H1 (cell line): ENCODE results near the gene CPLX1. TPM values are rescaled to one million over a fixed set of nuclear protein-coding genes. Genes with fewer than 3 reads are reported as not detected.

ENCODE experiments used
- CTCF ChIA-PET: fragments of 300-600 bp; sonication (Branson Sonifier 250); formaldehyde crosslinking; loops from one replicate; lab custom pipeline; 2021; ENCODE audit not compliant: partially characterized antibody; lab: Charles Lee
- POLR2A ChIA-PET: fragments of 300-600 bp; sonication (Branson Sonifier 250); formaldehyde crosslinking; loops from one replicate; lab custom pipeline; 2021; ENCODE audit warnings: inconsistent platforms; ENCODE audit not compliant: partially characterized antibody; lab: Charles Lee
- DNase-seq, 2 experiments: peaks; one replicate each; pipeline versions ENCODE4 v3.0.0 to v3.0.0-alpha.2; 2010 to 2022; ENCODE audit warnings: low spot score in 2 of 2, low read depth in 1 of 2, mixed read lengths in 1 of 2
- FAIRE-seq: peaks from 2 replicates; lab custom pipeline; 2011; peaks lifted over from hg19 to GRCh38; lab: Jason Lieb, UNC
- H2AFZ ChIP-seq: 2 replicates; pipeline ENCODE4 v1.8.1; 2012; ENCODE audit warnings: low read length, inconsistent platforms
- H2AK5ac ChIP-seq: 2 replicates; pipeline ENCODE4 v1.6.1; 2013; ENCODE audit warnings: low read depth, low read length
- H2BK120ac ChIP-seq: replicated peaks from 2 replicates; pipeline ENCODE3; 2013; ENCODE audit warnings: low read depth, low read length, inconsistent platforms
- H2BK12ac ChIP-seq: 2 replicates; pipeline ENCODE4 v1.6.1; 2013; ENCODE audit warnings: low read depth, low read length
- H2BK15ac ChIP-seq: 2 replicates; pipeline ENCODE4 v1.6.1; 2013; ENCODE audit warnings: low read length
- H2BK20ac ChIP-seq: 2 replicates; pipeline ENCODE4 v1.6.1; 2013; ENCODE audit warnings: low read length
- H2BK5ac ChIP-seq: 2 replicates; pipeline ENCODE4 v1.6.1; 2013; ENCODE audit warnings: low read depth, low read length
- H3K14ac ChIP-seq: 2 replicates; pipeline ENCODE4 v1.6.1; 2013; ENCODE audit warnings: inconsistent platforms; ENCODE audit not compliant: insufficient read length
- H3K18ac ChIP-seq: 2 replicates; pipeline ENCODE4 v1.6.1; 2013; ENCODE audit warnings: low read length; ENCODE audit errors: extremely low read depth
- H3K23ac ChIP-seq: 2 replicates; pipeline ENCODE4 v1.6.1; 2013; ENCODE audit warnings: inconsistent platforms; ENCODE audit not compliant: insufficient read length
- H3K23me2 ChIP-seq: 2 replicates; pipeline ENCODE4 v1.6.1; 2013; ENCODE audit warnings: low read depth, low read length
- H3K27ac ChIP-seq: 2 replicates; pipeline ENCODE4 v1.6.1; 2011; ENCODE audit warnings: low read depth, low read length, inconsistent platforms
- H3K27me3 ChIP-seq, 4 experiments: replicated peaks in 1 of 4; 1 replicate in 1 of 4; 2 replicates in 3 of 4; pipeline versions ENCODE4 v1.6.1 to v1.8.1; 2011 to 2013; ENCODE audit warnings: low read length in 3 of 4, mild to moderate bottlenecking in 3 of 4, inconsistent platforms in 2 of 4, mixed read lengths in 2 of 4, moderate library complexity in 1 of 4; ENCODE audit not compliant: control insufficient read depth in 3 of 4, insufficient read depth in 3 of 4; ENCODE audit errors: extremely low read depth in 1 of 4
- H3K36me3 ChIP-seq, 4 experiments: 2 replicates each; pipeline versions ENCODE4 v1.6.1 to v1.8.1; 2011 to 2013; ENCODE audit warnings: mild to moderate bottlenecking in 4 of 4, low read length in 3 of 4, moderate library complexity in 2 of 4, control low read depth in 1 of 4, inconsistent platforms in 1 of 4; ENCODE audit not compliant: insufficient read depth in 4 of 4, control insufficient read depth in 2 of 4
- H3K4ac ChIP-seq: replicated peaks from 2 replicates; pipeline ENCODE3; 2013; ENCODE audit warnings: low read length, low read depth, mixed read lengths, inconsistent platforms; ENCODE audit not compliant: insufficient read length
- H3K4me1 ChIP-seq, 4 experiments: replicated peaks in 1 of 4; 1 replicate in 1 of 4; 2 replicates in 3 of 4; pipeline versions ENCODE4 v1.6.1 to v1.8.1; 2011 to 2013; ENCODE audit warnings: low read length in 3 of 4, inconsistent platforms in 2 of 4, mixed read lengths in 1 of 4; ENCODE audit not compliant: insufficient read depth in 4 of 4, control insufficient read depth in 3 of 4
- H3K4me2 ChIP-seq, 2 experiments: 2 replicates each; pipeline versions ENCODE4 v1.6.1 to v1.8.1; 2011 to 2013; ENCODE audit warnings: low read depth in 2 of 2, low read length in 2 of 2, control low read depth in 1 of 2, inconsistent platforms in 1 of 2, mild to moderate bottlenecking in 1 of 2; ENCODE audit not compliant: insufficient read depth in 1 of 2
- H3K4me3 ChIP-seq, 4 experiments: fragments of 200-600, 300-600 bp in 1 of 4; sonication (generic), shearing (Covaris generic), sonication (Bioruptor Twin) in 1 of 4; 2 replicates each; pipeline versions ENCODE4 v1.5.1 to v1.8.1; 2011 to 2016; ENCODE audit warnings: low read length in 4 of 4, low read depth in 3 of 4, control low read depth in 2 of 4, inconsistent platforms in 2 of 4, mild to moderate bottlenecking in 2 of 4, mixed read lengths in 1 of 4, moderate library complexity in 1 of 4; ENCODE audit not compliant: insufficient read depth in 2 of 4; ENCODE audit errors: extremely low read depth in 1 of 4
- H3K56ac ChIP-seq: replicated peaks from 2 replicates; pipeline ENCODE3; 2013; ENCODE audit warnings: low read depth, mild to moderate bottlenecking, mixed read lengths, low read length, inconsistent platforms; ENCODE audit not compliant: insufficient read length
- H3K79me1 ChIP-seq: 2 replicates; pipeline ENCODE4 v1.6.1; 2013; ENCODE audit warnings: low read depth, low read length, control low read depth
- H3K79me2 ChIP-seq, 2 experiments: 2 replicates each; pipeline versions ENCODE4 v1.6.1 to v1.8.1; 2012 to 2013; ENCODE audit warnings: low read length in 2 of 2, mild to moderate bottlenecking in 2 of 2, inconsistent platforms in 1 of 2; ENCODE audit not compliant: insufficient read depth in 2 of 2, control insufficient read depth in 1 of 2
- H3K9ac ChIP-seq, 4 experiments: replicated peaks in 1 of 4; 1 replicate in 1 of 4; 2 replicates in 3 of 4; pipeline versions ENCODE4 v1.6.1 to v1.8.1; 2011 to 2013; ENCODE audit warnings: low read depth in 3 of 4, low read length in 3 of 4, control low read depth in 2 of 4, mild to moderate bottlenecking in 2 of 4, moderate library complexity in 2 of 4, inconsistent platforms in 1 of 4; ENCODE audit errors: extremely low read depth in 1 of 4
- H3K9me3 ChIP-seq, 2 experiments: 2 replicates each; pipeline versions ENCODE4 v1.6.1 to v1.8.1; 2012 to 2013; ENCODE audit warnings: mild to moderate bottlenecking in 2 of 2, moderate library complexity in 2 of 2, control low read depth in 1 of 2, inconsistent platforms in 1 of 2, low read depth in 1 of 2, low read length in 1 of 2, mixed read lengths in 1 of 2; ENCODE audit not compliant: insufficient read depth in 2 of 2
- H4K20me1 ChIP-seq, 2 experiments: replicated peaks in 1 of 2; 2 replicates each; pipeline versions ENCODE3 to v1.8.1; 2011 to 2013; ENCODE audit warnings: inconsistent platforms in 2 of 2, low read length in 2 of 2, mild to moderate bottlenecking in 1 of 2; ENCODE audit not compliant: insufficient read depth in 2 of 2, control insufficient read depth in 1 of 2
- H4K5ac ChIP-seq: 2 replicates; pipeline ENCODE4 v1.6.1; 2013; ENCODE audit warnings: low read length, low read depth, mixed read lengths, inconsistent platforms; ENCODE audit not compliant: insufficient read length
- H4K8ac ChIP-seq: 2 replicates; pipeline ENCODE4 v1.8.0; 2013; ENCODE audit warnings: mild to moderate bottlenecking, moderate library complexity, low read length, inconsistent platforms; ENCODE audit not compliant: insufficient read depth; ENCODE audit errors: extremely low read depth
- H4K91ac ChIP-seq: replicated peaks from 2 replicates; pipeline ENCODE3; 2013; ENCODE audit warnings: low read length, mixed read lengths, inconsistent platforms; ENCODE audit not compliant: insufficient read length
- BACH1 ChIP-seq: IDR thresholded peaks from 2 replicates; pipeline ENCODE4 v1.6.1; 2012; ENCODE audit warnings: low read length, improper control_type of control experiment
- CTCF ChIP-seq, 3 experiments: IDR thresholded peaks; 1 replicate in 2 of 3; 2 replicates in 1 of 3; pipeline versions ENCODE4 v1.5.1 to v1.6.1; 2011; ENCODE audit warnings: low read length in 3 of 3, mild to moderate bottlenecking in 3 of 3, inconsistent platforms in 2 of 3, low read depth in 1 of 3, moderate library complexity in 1 of 3; ENCODE audit not compliant: insufficient read depth in 1 of 3; ENCODE audit errors: control extremely low read depth in 1 of 3
- EGR1 ChIP-seq: IDR thresholded peaks from 2 replicates; pipeline ENCODE4 v1.6.1; 2011; ENCODE audit warnings: low read depth, low read length, borderline replicate concordance
- EP300 ChIP-seq, 2 experiments: IDR thresholded peaks; 1 replicate in 1 of 2; 2 replicates in 1 of 2; pipeline ENCODE4 v1.6.1; 2011 to 2012; ENCODE audit warnings: low read depth in 2 of 2, low read length in 2 of 2, mild to moderate bottlenecking in 2 of 2, borderline replicate concordance in 1 of 2, inconsistent platforms in 1 of 2, moderate library complexity in 1 of 2
- FOSL1 ChIP-seq: IDR thresholded peaks from 2 replicates; pipeline ENCODE4 v1.6.1; 2011; ENCODE audit warnings: mild to moderate bottlenecking, low read depth, low read length, moderate library complexity; ENCODE audit not compliant: insufficient read depth
- NANOG ChIP-seq: IDR thresholded peaks from 2 replicates; pipeline ENCODE4 v1.6.1; 2011; ENCODE audit warnings: low read length, low read depth, mild to moderate bottlenecking, inconsistent platforms; ENCODE audit not compliant: insufficient read depth, poor library complexity, severe bottlenecking
- POLR2A ChIP-seq, 2 experiments: IDR thresholded peaks; 1 replicate in 1 of 2; 2 replicates in 1 of 2; pipeline ENCODE4 v1.6.1; 2011; ENCODE audit warnings: low read depth in 2 of 2, low read length in 2 of 2, mild to moderate bottlenecking in 2 of 2; ENCODE audit errors: control extremely low read depth in 1 of 2
- RFX5 ChIP-seq: IDR thresholded peaks from 2 replicates; pipeline ENCODE4 v1.6.1; 2011; ENCODE audit warnings: low read depth, low read length, improper control_type of control experiment, borderline replicate concordance
- SP1 ChIP-seq: IDR thresholded peaks from 2 replicates; pipeline ENCODE4 v1.6.1; 2011; ENCODE audit warnings: low read depth, low read length
- SP2 ChIP-seq: IDR thresholded peaks from 2 replicates; pipeline ENCODE4 v1.6.1; 2012; ENCODE audit warnings: mild to moderate bottlenecking, low read length, inconsistent platforms
- SP4 ChIP-seq: IDR thresholded peaks from 2 replicates; pipeline ENCODE4 v1.6.1; 2012; ENCODE audit warnings: low read length, inconsistent platforms
- TAF1 ChIP-seq: IDR thresholded peaks from 2 replicates; pipeline ENCODE4 v1.6.1; 2011; ENCODE audit warnings: mild to moderate bottlenecking, low read depth, low read length
- YY1 ChIP-seq: IDR thresholded peaks from 2 replicates; pipeline ENCODE4 v1.6.1; 2011; ENCODE audit warnings: low read depth, mild to moderate bottlenecking, low read length
- WGBS, 2 experiments: shearing (Covaris generic) in 1 of 2; methylation state at CpG; one replicate each; pipeline versions ENCODE4 v1.1.6 to v1.1.7; 2013 to 2015; ENCODE audit warnings: low lambda C conversion rate in 2 of 2, mixed read lengths in 2 of 2, inconsistent platforms in 1 of 2, low coverage in 1 of 2, missing lambda C conversion rate in 1 of 2; ENCODE audit not compliant: insufficient replicate concordance in 2 of 2, insufficient coverage in 1 of 2, insufficient read length in 1 of 2; ENCODE audit errors: extremely low coverage in 1 of 2, missing lambda C conversion rate in 1 of 2; 5-methylcytosine and 5-hydroxymethylcytosine counted together
- polyA plus RNA-seq, 7 experiments: library from polyadenylated mRNA; depleted of rRNA in 3 of 7; stranded (reverse) in 5 of 7; unstranded in 2 of 7; fragments of >200 nt in 5 of 7; fragments of 200-250 nt in 2 of 7; gene quantifications; 1 replicate in 5 of 7; 2 replicates in 1 of 7; 4 replicates in 1 of 7; pipeline versions ENCODE4 v1.2.1 to v1.2.3, GENCODE V29; 2011 to 2013; ENCODE audit warnings: missing spikeins in 2 of 7, mixed read lengths in 2 of 7
- total RNA-seq: library from RNA; stranded (reverse); fragmentation: NEBNext Ultra II Directional; extraction: Animal tissue kit (Norgen Biotek cat#: 25700); gene quantifications from 2 replicates; pipeline ENCODE4 v1.2.1, GENCODE V29; 2021

The CPLX1 gene
- total and polyA plus RNA-seq, 2 of the 8 experiments (the other 6 are each of a cell fraction or from before 2014, with no cell fraction given), result 0.32 to 0.56 TPM

GRCh38 chr4:831483-831805 is 5.5 kb upstream of the CPLX1 start:
- ChIA-PET POLR2A (no interaction called here), CTCF (interaction anchor here (1.5 to 1.7 kb wide), 2 partner anchors 17 to 59 kb away, joined by 3 read pairs; no protein-coding TSS in a partner anchor)
- Histone ChIP-seq H4K20me1 (peaks cover 1 to 11% of the 10 kb centered on the region in 2 experiments), H2BK20ac (no peak overlapping the region), H4K5ac (no peak overlapping the region), H3K9ac (no peak overlapping the region), H3K27ac (no peak overlapping the region), H2AK5ac (no peak overlapping the region), H2BK120ac (no peak overlapping the region), H2BK15ac (no peak overlapping the region), H2BK12ac (no peak overlapping the region), H3K36me3 (no peaks in the 10 kb centered on the region), H3K9me3 (no peaks in the 10 kb centered on the region; a peak in 1 of 4 replicates), H4K91ac (no peak overlapping the region), H3K4me1 (no peaks in the 10 kb centered on the region; a peak in 1 of 7 replicates), H3K4me2 (no peak overlapping the region), H3K56ac (no peak overlapping the region), H3K79me2 (no peaks in the 10 kb centered on the region), H3K4me3 (no peak overlapping the region), H2AFZ (no peak overlapping the region), H4K8ac (no peak overlapping the region), H3K23ac (no peak overlapping the region), H3K4ac (no peak overlapping the region), H3K79me1 (no peaks in the 10 kb centered on the region), H3K27me3 (peaks cover 13 to 26% (median 21%) of the 10 kb centered on the region in 4 experiments), H3K18ac (no peak overlapping the region), H2BK5ac (no peak overlapping the region), H3K23me2 (peaks cover 3% of the 10 kb centered on the region; the same call in 1 of the 2 replicates), H3K14ac (no peak overlapping the region)
- no peak for DNase-seq
- 79% methylated on average over 3 of the region's 3 CpGs; no CpG with 5 or more reads in 1 of the 2 experiments for WGBS, 2 experiments
- no peak for FAIRE-seq
- TF ChIP-seq RFX5 (no peak), BACH1 (no peak), CTCF (IDR thresholded peaks at IDR 0.05; ENCODE audit: control extremely low read depth in 1 of 3, insufficient read depth in 1 of 3, low read depth in 1 of 3, low read length in 3 of 3) (no peak), TAF1 (no peak), YY1 (no peak), NANOG (no peak), SP2 (no peak), FOSL1 (no peak), SP4 (no peak), EGR1 (no peak), POLR2A (IDR thresholded peaks at IDR 0.05; ENCODE audit: control extremely low read depth in 1 of 2, low read depth in 2 of 2, low read length in 2 of 2) (no peak), SP1 (no peak), EP300 (IDR thresholded peaks at IDR 0.05; ENCODE audit: borderline replicate concordance in 1 of 2, low read depth in 2 of 2, low read length in 2 of 2) (no peak)
